HG03103 (cell line): ENCODE results near the gene SPATA3.

Experiments
- ATAC-seq: cut with Tn5 transposase; IDR thresholded peaks from one replicate; pipeline ENCODE4 v1.9.1; 2021; ENCODE audit warnings: low read depth; ENCODE audit not compliant: unreplicated experiment

Gene SPATA3

DNA sequence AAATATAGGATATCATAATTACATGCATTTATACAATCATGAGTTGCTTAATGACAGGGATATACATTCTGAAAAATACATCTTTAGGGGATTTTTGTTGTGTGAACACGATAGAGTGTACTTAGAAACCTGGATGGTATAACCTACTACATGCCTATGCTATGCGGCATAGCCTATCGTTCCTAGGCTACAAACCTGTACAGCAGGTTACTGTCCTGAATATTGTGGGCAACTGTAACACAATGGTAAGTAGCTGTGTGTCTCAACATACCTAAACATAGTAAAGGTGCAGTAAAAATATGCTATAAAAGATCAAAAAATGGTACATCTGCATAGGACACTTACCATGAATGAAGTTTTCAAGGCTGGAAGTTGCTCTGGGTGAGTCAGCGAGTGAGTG is 47.9 kb downstream of the SPATA3 start:
- ATAC-seq = no peak

DNA sequence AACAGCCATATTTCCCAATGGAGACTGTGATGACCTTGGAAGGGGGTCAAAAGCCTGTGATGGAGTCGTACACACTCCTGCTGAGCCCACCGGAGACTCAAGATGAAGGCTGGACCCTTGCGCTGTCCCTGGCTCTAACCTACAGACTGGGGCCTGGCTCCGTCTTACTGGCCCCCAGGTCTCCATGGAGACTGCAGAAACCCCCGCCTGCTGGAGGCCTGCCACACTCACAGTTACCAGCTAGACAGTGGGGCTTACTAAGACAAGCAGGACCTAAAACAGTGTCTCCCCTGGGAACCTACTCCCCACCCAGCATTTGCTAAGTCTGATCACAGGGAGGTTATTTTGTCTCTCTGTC is 51.0 kb downstream of the SPATA3 start:
- no peak for ATAC-seq

DNA sequence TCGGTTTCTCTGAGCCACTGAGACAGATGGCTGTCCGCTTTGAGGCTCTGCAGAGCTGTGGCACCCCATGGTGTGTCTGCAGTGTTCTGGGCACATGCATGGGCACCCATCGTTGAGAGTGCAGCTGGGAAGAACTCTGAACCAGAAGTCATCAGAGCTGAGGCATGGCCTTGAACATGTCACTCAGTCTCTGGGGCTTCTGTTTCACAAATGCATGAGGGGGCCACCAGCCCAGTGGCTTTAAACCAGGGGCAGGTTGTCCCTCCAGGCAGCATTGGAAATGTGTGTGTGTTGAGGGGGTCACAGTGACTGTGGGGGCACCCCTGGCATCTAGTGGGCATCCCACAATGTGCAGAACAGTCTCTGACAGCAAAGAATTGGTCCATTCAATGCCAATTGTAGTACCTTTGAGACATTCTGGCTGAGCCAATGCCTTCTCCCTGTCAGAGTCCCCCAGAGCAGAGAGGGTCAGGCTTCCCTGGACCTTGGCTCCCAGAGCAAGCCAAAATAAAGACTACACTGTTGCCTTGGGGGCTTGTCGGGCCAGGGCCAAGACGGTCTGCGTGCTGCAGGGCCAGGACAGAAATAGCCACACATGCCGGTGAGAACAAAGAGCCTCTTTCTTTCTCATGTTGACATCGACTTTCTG is 51.5 kb downstream of the SPATA3 start:
- no peak for ATAC-seq

DNA sequence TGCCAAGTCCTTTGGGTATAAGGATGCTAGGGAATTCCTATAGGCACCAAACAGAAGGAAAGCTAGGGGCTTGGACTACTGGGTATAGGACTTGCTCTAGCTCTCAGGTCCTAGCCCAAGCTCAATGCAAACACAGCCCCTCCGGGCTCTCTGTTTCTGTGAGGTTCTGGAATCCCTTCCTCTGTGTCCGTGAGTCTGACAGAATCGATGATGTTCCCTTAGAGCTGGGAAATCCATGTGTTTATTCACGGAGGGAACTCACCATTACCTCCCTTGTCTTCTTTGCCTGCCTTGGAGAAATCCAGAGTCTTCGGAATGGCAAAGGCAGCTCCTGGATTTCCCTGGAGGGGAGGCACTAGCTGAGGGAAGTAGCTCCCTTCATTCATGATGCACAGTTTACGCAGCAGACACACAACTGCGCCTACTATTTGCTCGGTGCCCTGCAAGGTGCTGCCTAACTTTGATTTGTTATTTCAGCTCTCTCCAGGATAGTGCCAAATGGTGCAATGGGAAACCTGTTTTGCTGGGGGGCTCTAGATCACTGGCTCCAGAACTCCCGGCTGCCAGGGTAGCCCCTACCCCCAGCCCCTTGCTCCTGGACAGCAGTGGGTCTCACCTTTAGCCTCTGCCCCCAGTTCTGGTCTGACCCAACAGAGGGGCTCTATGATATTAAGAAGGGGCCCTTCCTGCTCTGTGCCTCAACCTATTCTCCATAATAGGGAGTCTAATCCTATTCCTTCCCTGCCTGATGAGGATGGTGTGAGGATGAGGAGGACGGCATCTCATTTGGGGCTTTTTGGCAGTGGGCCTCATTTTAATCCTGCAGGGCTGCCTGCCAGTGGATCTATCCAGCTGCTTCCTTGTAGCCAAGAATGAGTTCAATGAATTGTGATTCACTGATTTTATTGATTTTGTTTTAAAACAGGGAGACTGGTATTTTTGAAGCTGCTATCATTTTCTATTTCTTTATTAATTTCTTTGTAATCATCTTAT is 52.3 kb downstream of the SPATA3 start:
- no peak for ATAC-seq

DNA sequence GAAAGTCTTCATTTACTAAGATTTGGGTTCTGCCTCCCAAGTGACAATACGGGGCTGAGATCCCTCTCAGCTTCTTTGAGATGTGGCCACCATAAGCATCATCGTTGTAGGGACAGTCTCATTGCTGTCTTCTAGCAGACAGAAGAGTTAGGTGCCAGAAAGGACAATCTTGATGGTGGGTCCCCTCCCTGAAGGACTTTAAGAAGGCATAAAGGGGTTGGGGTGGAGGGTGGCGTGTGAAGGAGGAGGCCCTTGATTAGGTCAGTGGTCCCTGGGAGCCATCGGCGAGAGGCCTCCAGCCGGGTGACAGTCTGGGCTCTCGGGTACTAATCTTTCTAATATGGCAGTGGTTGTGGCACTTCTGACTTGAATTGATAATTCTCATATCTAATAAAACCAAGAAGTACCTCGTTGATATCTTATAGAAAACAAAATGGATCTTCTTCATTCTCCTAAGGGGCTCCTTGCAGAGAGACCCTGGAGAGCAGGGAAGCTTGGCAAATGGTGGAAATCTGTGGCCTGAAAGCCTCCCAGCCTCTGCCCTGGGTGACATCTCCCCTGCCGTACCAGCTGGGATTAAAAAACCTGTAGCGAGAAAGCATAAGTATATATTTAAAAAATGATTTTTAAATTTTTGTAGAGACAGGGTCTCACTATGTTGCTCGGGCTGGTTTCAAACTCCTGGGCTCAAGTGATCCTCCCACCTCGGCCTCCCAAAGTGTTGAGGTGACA is 53.5 kb downstream of the SPATA3 start:
- ATAC-seq = no peak

DNA sequence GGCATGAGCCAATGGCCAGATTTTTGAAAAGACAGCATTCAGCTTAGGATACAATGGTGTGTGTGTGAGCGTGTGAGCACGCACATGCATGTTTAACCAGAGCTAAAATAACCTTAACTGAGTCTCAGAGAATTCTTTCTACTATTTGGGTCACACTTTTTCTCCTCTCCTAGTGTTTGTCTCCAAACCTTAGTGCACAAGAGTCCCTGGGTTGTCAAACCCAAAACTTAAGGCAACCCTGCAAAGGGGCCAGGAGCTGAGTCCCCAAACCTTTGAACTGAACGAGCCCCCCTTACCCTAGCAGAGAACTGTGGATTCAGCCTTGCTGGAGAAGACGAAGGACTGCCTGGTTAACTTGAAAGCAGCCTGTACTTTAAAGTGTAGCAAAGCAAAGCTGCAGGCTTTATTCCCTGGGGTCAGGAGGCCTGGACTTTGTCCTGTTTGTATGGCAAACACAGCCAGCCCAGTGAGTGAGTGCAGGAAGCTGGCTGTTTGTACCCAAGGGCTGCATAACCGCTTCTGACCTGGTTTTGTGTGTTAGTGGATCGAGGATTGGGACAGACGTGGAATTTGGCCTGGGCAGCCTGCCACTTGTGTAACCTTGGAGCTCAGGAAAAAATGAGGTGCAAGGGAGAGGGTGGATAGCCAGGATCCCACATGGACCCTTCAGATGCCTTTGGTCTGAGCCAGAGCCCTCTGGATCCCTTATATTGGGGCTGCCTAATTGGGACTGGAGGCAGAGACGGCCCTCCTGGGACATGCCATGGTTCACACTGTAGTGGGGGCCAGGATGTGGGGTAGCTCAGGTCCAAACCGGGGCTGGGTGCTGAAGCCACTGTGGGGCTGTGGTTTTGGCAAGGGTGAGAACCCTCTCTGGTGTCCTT is 54.3 kb downstream of the SPATA3 start:
- no peak for ATAC-seq

DNA sequence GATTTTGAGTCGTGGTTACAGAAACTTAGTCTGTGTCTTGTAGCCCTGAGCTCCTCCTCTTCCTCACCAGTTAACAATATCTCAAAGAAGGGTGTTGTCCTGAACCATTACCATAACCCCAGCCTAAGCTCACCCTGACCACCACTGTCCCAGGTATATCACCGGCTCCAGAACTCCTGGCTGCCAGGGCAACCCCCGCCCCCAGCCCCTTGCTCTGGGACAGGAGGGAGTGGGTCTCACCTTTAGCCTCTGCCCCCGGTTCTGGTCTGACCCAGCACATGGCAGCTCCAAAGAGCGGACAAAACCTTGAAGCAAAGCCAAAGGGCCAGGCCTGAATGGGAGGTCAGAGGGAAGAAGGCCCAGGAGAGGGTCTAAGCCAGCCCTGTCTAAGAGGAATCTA is 55.2 kb downstream of the SPATA3 start:
- ATAC-seq = no peak

DNA sequence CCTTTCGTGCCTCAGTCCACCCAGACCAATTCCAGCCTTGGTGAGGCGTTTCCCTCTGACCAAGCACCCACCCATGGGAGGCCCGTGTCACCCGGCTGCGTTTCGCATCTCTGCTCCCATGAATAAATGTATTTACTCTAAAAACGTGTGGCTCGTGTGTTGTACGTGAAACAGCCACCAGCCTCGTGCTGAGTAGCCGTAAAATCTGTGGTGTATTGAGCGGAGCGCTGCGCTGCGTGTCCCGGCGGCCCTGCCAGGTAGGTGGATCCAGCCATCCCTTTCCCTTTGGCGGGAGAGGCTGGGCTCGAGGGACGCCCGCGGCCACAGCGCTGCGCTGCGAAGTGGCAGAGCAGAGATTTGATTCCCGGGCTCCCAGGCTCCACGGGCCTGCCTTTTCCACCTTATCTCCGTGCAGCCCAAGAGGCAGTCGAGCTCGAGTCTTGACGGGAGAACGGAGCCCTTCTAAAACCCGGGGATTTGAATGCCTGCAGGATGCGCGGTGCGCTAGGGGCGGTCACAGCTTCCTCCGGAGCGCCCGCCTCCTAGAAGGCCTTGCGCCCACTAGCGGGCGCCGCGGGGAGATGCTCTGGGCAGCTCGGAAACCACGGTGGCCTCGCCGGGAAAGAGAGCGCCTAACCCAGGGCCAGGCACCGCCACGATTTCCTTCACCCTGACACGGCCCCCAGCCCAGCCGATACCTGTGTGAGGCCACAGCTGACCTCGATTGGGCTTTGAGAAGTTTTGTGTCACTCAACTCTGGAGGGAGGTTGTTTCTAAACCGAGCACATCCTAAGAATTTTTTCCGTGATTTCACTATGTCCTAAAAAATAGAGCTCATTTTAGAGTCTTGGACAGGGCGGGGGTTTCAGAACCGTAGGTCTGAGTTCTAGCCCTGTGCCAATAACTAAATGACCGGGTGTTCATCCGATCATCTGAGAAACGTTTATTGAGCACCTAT is 56.9 kb downstream of the SPATA3 start:
- peak; percentile 63 for ATAC-seq

DNA sequence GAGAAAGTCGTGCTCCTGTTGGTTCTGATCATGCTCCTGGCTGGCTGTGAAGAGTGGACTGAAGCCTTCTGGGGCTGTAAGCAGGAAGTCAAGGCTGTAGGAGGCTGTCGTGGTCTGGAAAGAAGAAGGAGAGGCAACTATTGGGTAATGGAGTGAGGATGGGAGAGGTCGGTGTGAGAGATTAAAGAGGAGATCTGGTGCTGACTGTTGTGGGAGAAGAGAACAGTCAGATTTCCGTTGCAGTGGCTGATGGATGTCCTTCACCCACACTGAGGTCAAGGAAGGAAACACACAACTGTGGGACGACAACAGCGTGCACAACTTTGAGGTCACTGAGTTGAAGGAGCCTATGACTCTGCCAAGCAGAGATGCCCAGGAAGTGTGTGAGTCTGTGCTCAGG is 57.9 kb downstream of the SPATA3 start:
- ATAC-seq = no peak

DNA sequence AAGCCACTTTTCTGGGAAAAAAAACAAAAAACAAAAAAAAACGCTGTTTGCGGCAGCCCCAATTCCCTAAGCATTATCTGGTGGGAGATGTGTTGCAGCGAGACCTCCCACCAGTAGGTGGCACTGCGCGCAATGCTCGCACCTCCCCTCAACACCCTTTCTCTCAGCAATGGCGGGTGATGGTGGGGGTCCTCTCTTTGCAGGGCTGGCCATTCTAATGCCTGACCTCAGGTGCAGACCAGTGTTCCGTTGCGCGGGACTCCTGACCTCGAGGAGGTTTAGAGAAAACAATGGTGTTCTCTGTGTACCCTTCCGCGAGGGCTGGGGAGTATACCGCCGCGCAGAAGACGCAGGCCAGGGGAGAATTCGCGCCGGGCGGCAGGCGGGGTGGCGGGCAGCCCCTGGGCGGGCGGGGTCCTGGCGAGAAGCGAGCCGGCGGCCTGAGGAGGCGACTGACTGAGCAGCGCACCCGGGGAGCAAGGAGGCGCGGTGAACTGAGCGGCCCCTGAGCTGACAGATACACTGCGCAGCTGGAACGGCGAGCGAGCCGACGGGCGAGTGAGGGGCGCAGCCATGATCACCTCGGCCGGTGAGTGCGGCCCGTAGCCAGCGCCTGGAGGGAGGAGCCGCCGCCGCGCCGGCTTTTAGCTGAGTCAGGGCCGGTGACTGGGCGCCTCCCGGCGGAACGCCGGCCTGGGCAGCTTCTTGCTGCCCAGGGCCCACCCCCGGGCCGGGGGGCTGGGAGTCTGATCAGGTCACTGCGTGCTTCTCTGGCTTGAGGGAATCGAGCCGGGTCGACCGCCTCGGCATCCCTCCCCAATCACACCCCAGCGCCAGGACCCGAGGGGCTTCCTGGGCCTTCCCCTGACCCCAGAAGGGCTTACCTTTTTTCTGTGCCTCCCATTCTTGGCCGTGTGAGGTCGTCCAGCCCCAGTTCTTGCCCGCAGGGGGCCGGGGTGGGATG is 60.8 kb downstream of the SPATA3 start, which contains the start of gene PSMD1:
Gene PSMD1, plus strand, starts transcription at position 415 of the 964 bp plus-strand sequence. Its CDS starts 159 bp downstream, at position 574.
- peak; percentile 74 for ATAC-seq

DNA sequence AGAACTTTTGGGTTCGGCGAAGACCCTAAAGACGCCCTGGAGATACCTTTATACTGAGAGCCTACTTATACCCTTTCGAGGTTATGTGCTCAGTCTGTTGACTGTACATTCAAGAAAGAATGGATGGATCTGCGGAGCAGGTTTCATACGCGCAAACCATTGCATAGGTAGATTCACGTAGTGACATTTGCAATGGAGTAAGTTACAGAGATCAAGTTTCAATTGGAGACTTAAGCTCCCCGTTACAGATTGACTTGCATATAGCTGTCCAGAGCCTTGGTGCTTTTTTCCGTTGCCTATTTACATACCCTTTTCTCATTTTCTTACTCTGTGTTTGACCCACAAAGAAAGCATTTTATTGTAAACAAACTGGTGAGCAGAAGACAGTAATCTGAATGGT is 61.7 kb downstream of the SPATA3 start:
- no peak for ATAC-seq
